ENCODE measurements around the gene WDR89.
"Not testable (repeated sequence)": the region's sequence is repeated elsewhere in the genome, so short reads cannot be mapped to it uniquely, and the experiment has no call there.

Gene WDR89, protein sequence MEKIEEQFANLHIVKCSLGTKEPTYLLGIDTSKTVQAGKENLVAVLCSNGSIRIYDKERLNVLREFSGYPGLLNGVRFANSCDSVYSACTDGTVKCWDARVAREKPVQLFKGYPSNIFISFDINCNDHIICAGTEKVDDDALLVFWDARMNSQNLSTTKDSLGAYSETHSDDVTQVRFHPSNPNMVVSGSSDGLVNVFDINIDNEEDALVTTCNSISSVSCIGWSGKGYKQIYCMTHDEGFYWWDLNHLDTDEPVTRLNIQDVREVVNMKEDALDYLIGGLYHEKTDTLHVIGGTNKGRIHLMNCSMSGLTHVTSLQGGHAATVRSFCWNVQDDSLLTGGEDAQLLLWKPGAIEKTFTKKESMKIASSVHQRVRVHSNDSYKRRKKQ

GRCh38 chr14:63641473-63642228 is at the start of gene WDR89:
TSS of gene WDR89 (minus strand) at chr14:63641871. CDS start at chr14:63599942, 41,929 bp downstream.
- peak; percentile 98 for DNase-seq

- DNase-seq, result no peak
Observed at GRCh38 chr14:63689132-63689531, 47.5 kb upstream of the WDR89 start.

DNA sequence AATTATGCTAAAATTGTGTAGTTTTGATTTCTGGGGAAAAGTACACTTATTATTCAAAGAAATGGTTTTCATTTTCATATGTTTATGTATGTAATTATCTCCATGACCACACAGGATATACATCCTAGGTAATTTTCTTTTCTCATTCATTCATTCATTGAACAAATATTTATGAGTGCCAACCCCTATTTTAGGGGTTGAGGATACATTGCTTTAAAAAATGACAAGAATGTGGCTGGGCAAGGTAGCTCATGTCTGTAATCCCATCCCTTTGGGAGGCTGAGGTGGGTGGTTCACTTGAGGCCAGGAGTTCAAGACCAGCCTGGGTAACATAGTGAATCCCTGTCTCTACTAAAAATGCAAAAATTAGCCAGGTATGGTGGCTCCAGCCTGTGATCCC is 45.3 kb upstream of the WDR89 start:
- no peak for DNase-seq

- DNase-seq, result no peak
Observed at GRCh38 chr14:63685401-63685800, 43.7 kb upstream of the WDR89 start.

GRCh38 chr14:63682727-63683593 is 41.3 kb upstream of the WDR89 start:
- DNase-seq, result no peak

DNA sequence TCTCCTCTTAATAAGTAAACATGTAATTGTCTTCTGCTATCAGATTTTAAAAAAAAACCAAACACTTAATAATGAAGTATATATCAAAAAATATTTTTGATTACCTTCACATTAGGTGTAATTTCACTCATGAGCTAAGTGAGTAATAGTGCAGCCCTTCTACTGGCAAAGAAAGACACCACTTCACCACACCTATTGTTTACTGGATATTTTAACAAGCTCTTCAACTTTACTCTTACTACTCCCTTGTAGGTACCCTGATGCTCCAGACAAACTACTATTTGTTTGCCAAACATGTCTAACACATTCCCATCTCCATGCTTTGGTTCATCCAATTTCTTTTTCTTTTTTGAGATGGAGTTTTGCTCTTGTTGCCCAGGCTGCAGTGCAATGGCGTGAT is 36.9 kb upstream of the WDR89 start:
- DNase-seq, result no peak

GRCh38 chr14:63677891-63678379 is 36.3 kb upstream of the WDR89 start:
- no peak for DNase-seq

- DNase-seq, result no peak
Observed at GRCh38 chr14:63676615-63677014, 34.9 kb upstream of the WDR89 start.

DNA sequence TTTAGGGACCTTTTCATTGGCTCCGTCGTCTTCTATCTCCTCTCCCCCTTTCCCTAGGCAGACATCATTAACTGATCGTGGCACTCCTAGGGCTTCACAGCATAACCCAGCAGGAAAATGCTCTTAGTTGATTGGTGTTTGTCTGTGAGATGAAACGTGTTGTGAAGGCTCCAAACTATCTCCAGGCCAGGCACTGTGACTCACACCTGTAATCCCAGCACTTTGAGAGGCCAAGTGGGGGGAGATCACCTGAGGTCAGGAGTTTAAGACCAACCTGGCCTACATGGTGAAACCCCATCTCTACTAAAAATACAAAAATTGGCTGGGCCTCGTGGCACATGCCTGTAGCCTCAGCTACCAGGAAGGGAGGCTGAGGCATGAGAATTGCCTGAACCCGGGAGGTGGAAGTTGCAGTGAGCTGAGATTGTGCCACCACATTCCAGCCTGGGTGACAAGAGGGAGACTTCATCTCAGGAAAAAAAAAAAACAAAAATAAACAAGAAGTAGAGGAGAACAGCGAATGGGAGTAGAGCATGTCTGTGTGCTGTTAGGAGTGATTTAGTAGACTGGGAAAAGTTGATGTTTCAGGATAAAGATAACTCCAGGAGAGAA is 32.3 kb upstream of the WDR89 start:
- DNase-seq, result no peak

DNA sequence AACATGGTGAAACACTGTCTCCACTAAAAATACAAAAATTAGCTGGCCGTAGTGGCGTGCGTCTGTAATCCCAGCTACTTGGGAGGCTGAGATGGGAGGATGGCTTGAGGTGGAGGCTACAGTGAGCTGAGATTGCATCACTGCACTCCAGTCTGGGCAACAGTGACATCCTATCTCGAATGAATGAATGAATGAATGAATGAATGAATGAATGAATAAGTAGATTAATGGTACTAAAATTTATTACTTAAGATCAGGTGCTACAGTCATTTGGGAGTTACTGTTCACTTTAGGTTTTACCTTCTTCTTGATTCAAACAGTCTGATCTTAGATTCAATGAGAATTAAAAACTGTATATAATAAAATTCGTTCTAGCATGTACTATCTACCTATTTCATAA is 31.6 kb upstream of the WDR89 start:
- DNase-seq, result no peak

DNA sequence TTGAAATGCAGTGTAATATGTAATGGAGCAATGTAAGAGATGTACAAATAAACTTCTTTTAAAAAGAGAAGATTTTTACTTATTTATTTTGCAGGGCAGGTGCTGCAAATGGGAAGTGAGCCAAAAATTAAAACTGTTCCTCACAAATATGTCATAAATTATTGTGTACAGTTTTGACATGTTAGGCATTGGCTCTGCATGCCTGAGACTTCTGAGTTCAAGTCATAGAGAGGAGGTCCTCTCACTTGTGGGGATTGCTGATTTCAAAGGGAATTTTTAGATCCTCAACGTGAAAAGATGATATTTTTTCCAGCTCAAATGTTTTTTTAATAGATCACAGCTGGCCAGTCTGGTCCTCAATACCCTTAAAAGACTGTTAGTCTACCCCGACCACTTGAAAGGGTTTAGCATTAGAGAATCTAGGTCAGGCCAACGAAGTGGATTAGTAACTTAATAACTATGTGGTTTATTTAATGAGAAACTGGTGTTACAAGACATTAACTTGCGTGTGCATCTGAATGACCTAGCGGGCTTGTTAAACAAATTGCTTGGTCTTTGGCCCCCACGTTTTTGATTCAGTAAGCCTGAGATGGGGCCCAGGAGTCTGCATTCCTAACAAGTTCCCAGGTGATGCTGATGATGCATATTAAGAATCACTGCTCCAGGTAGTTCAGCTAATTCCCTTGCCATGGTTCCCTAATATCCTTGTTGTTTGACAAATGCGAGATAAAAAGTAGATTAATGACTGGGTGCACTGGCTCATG is 30.9 kb upstream of the WDR89 start:
- no peak for DNase-seq

DNA sequence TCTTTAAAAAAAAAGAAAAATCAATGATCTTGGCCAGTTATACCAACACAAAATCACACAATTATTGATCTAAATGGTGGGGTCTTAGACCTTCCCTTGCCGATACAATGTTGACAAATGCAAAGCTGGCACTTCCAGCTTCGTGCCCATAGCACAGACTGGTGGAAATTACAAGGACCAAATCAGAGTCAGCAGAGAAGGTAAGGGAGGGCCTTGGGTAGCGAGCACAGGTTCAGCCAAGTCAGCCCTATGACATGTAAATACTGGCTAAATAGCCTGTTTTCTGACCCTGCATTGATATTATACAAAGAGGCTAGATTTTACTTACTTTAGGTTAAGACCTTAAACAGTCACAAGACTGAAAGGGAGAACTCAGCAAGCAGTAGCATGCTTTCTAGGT is 30.3 kb upstream of the WDR89 start:
- no peak for DNase-seq

DNA sequence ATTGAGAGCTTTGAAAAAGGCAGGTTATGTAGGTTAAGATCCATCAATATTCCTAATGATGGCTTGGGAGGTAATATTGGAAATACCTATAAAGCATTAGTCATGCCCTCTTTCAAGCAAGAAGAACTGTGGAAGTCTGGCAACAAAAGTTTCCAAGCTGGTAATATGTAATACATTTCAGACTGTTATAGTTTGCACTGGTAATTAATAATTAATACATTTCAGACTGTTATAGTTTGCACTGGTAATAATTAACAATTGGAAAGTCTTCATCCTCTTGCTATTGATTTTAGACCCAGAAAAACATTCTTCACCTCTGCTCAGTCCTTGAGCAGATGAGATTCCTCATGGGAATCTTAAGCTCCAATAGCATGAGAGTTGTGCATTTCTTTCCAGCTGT is 29.0 kb upstream of the WDR89 start:
- no peak for DNase-seq

DNA sequence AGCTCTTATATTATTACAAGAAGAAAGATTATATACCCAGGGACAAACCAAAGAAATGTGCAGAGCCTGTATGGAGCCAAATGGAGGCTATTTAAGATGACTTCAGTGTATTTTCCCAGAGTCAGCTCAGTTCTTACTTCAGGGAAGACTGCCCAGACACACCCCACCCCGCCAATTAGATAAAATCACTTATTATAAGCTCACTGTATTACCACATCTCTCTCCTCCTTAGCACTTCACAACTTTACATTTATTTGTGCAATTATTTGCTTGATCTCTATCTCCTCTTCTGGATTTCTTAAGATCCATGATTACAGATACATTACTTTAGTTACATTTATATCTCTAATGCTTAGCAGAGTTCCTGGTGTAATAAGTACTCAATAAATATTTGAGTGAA is 24.7 kb upstream of the WDR89 start:
- DNase-seq, result no peak

GRCh38 chr14:63663428-63664341 is 22.0 kb upstream of the WDR89 start:
- no peak for DNase-seq

DNA sequence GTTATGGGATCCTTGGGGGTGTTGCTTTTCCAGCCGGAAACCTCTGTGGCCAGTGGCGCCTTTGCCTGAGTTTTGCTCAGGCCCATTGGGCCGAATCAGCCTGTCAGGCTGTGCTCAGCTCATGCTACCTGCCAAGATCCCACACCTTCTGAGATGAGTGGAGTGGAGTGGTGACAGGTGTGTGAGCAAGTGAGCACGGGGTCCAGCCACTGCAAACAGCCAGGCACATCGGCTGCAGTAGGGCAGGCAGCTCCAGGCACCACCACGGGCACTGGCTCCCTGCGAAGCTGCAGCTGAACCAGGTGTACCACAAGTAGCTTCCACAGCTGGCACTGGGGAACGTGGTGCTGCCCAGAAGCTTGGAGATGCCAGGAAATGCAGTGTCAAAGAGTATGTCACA is 21.1 kb upstream of the WDR89 start:
- DNase-seq, result no peak

- DNase-seq, result not testable (repeated sequence)
Observed at GRCh38 chr14:63661881-63662280, 20.2 kb upstream of the WDR89 start.

DNA sequence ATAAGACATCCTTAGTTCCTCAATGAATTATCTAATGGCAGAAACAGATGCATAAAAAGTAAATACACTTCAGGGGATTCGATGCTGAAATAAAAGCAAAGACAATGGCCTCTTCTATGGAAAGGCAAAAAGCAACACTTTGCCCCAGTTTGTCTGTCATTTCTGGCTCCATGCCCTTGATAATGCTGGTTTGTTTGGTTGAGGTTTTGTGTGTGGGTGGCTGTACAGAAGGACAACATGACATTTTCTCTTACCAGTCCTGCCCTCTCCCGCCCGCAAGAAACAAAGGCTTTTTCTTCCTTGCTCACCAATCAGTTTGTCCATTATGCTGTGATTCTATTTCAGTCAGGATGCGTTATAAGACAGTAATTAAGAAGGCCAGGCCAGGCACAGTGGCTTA is 18.1 kb upstream of the WDR89 start:
- DNase-seq, result no peak

- no peak for DNase-seq
Observed at GRCh38 chr14:63656194-63656593, 14.5 kb upstream of the WDR89 start.

DNA sequence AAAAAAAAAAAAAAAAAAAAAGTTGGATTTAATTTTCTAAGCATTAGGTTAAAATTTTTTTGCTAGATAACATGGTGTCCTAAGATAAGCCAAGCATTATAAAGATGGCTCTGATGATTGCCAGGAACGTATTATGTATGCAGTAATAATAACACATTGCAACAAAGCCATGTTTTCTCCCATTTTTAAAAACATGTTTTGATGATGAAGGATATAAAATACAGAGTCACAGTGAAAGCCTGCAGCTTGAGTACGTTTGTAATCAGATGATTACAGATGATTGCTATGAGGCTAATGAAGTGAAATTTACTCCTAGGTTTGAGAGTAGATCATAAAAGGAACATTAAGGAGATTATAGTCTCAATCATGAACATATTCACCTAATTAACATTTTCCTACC is 13.3 kb upstream of the WDR89 start:
- DNase-seq, result no peak

DNA sequence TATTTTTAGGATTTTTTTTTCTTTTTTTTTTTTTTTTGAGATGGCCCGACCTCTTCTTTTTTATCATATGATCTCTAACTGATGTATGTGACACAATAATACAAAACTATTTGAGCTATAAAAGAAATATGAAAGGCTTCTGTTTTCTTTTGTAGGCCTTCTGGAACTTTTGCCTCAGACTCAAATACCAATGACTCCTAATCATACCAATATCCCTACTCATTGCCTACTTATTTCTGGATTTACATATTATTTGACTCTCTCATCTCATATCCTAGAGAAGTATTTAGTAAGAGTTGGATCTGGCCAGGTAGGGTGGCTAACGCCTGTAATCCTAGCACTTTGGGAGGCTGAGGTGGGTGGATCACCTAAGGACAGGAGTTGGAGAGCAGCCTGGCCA is 12.7 kb upstream of the WDR89 start:
- no peak for DNase-seq
